HG03442 (cell line): ENCODE measurements around the gene DSN1.

Experiments used
- ATAC-seq: cut with Tn5 transposase; IDR thresholded peaks from one replicate; pipeline ENCODE4 v1.9.1; 2021; ENCODE audit warnings: mild to moderate bottlenecking, moderate library complexity; ENCODE audit not compliant: unreplicated experiment

DSN1 gene

GRCh38 chr20:36796117-36796516, 22.6 kb upstream of the DSN1 start:
- no peak for ATAC-seq

GRCh38 chr20:36795691-36796090, 22.1 kb upstream of the DSN1 start:
- no peak for ATAC-seq

GRCh38 chr20:36794116-36794474, 20.5 kb upstream of the DSN1 start:
- no peak for ATAC-seq

- no peak for ATAC-seq
Observed at GRCh38 chr20:36793294-36794115, 19.9 kb upstream of the DSN1 start.

GRCh38 chr20:36792422-36792821, 18.9 kb upstream of the DSN1 start:
- ATAC-seq: no peak

- no peak for ATAC-seq
Observed at GRCh38 chr20:36791862-36792261, 18.3 kb upstream of the DSN1 start.

- ATAC-seq: no peak
Observed at GRCh38 chr20:36786663-36787062, 13.1 kb upstream of the DSN1 start.

GRCh38 chr20:36786246-36786645, 12.7 kb upstream of the DSN1 start:
- ATAC-seq: no peak

- no peak for ATAC-seq
Observed at GRCh38 chr20:36785308-36785707, 11.7 kb upstream of the DSN1 start.

- no peak for ATAC-seq
Observed at GRCh38 chr20:36784900-36785299, 11.3 kb upstream of the DSN1 start.

GRCh38 chr20:36784116-36784515, 10.6 kb upstream of the DSN1 start:
- ATAC-seq: no peak

GRCh38 chr20:36779656-36780025, 6.1 kb upstream of the DSN1 start:
- no peak for ATAC-seq

- no peak for ATAC-seq
Observed at GRCh38 chr20:36778831-36779655, 5.5 kb upstream of the DSN1 start.

GRCh38 chr20:36777576-36777975, 4.0 kb upstream of the DSN1 start:
- ATAC-seq: no peak

GRCh38 chr20:36777167-36777566, 3.6 kb upstream of the DSN1 start:
- no peak for ATAC-seq

- no peak for ATAC-seq
Observed at GRCh38 chr20:36775826-36776225, 2.3 kb upstream of the DSN1 start.

- no peak for ATAC-seq
Observed at GRCh38 chr20:36775196-36775595, 1.6 kb upstream of the DSN1 start.

- ATAC-seq: no peak
Observed at GRCh38 chr20:36773107-36773596, 411 bp downstream of the DSN1 start.

- no peak for ATAC-seq
Observed at GRCh38 chr20:36770680-36771079, 2.9 kb downstream of the DSN1 start.

GRCh38 chr20:36768768-36769430, 4.7 kb downstream of the DSN1 start:
- no peak for ATAC-seq

GRCh38 chr20:36761125-36761524, 12.4 kb downstream of the DSN1 start:
- ATAC-seq: no peak

- ATAC-seq: no peak
Observed at GRCh38 chr20:36760647-36761046, 12.9 kb downstream of the DSN1 start.
